K562 (cell line): ENCODE measurements around the gene SSU72. TPM values are rescaled to one million over a fixed set of nuclear protein-coding genes. Genes with fewer than 3 reads are reported as not detected.

Source experiments
- C11orf30 ChIP-seq: fragments of 450-650 bp; IDR thresholded peaks from 2 replicates; pipeline ENCODE4 v1.6.1; 2016; ENCODE audit warnings: low read depth, mild to moderate bottlenecking
- ERF ChIP-seq: fragments of 450-650 bp; formaldehyde crosslinking; IDR thresholded peaks from 2 replicates; pipeline ENCODE4 v1.4.0; 2020; ENCODE audit warnings: mild to moderate bottlenecking, mixed read lengths
- FOXJ3 ChIP-seq: sonication (generic); formaldehyde crosslinking; IDR thresholded peaks from 2 replicates; pipeline ENCODE4 v1.4.0; 2020; ENCODE audit warnings: mild to moderate bottlenecking, missing genetic modification reagents
- KDM4B ChIP-seq, 2 experiments: fragments of 450-650 bp in 1 of 2; sonication (generic) in 1 of 2; IDR thresholded peaks; 2 replicates each; pipeline ENCODE4 v1.6.1; 2016 to 2017; ENCODE audit warnings: borderline replicate concordance in 2 of 2, antibody characterized with exemption in 1 of 2, low read depth in 1 of 2, mild to moderate bottlenecking in 1 of 2
- KHSRP ChIP-seq: fragments of 450-650 bp; IDR thresholded peaks from 2 replicates; pipeline ENCODE4 v1.6.1; 2017
- MEIS2 ChIP-seq: fragments of 450-650 bp; IDR thresholded peaks from 2 replicates; pipeline ENCODE4 v1.6.1; 2014; ENCODE audit warnings: mild to moderate bottlenecking; ENCODE audit not compliant: partially characterized antibody
- MTA1 ChIP-seq: fragments of 450-650 bp; IDR thresholded peaks from 2 replicates; pipeline ENCODE4 v1.6.1; 2017; ENCODE audit warnings: borderline replicate concordance
- NFE2L1 ChIP-seq: fragments of 450-650 bp; IDR thresholded peaks from 2 replicates; pipeline ENCODE4 v1.6.1; 2016; ENCODE audit warnings: missing genetic modification characterization, low read depth, mild to moderate bottlenecking, missing compliant biosample characterization, moderate library complexity, borderline replicate concordance
- ZBTB2 ChIP-seq: fragments of 450-650 bp; IDR thresholded peaks from 2 replicates; pipeline ENCODE4 v1.6.1; 2016; ENCODE audit warnings: antibody characterized with exemption
- ZC3H8 ChIP-seq: fragments of 450-650 bp; IDR thresholded peaks from 2 replicates; pipeline ENCODE4 v1.6.1; 2017
- ZNF174 ChIP-seq: fragments of 250-450 bp; sonication (Bioruptor Pico); IDR thresholded peaks from 2 replicates; pipeline ENCODE4 v1.4.0; 2020; ENCODE audit warnings: mild to moderate bottlenecking
- ZNF239 ChIP-seq: fragments of 250-450 bp; sonication (Bioruptor Pico); IDR thresholded peaks from 2 replicates; pipeline ENCODE4 v1.4.0; 2020; ENCODE audit warnings: mild to moderate bottlenecking
- ZNF311 ChIP-seq: fragments of 250-450 bp; sonication (Bioruptor Pico); IDR thresholded peaks from 2 replicates; pipeline ENCODE4 v1.4.0; 2020; ENCODE audit warnings: mild to moderate bottlenecking, moderate library complexity
- ZNF644 ChIP-seq: fragments of 200-800 bp; sonication (Bioruptor generic); IDR thresholded peaks from 2 replicates; pipeline ENCODE4 v1.6.1; 2016; ENCODE audit warnings: low read depth, missing genetic modification characterization, missing compliant biosample characterization
- ZSCAN32 ChIP-seq: fragments of 450-650 bp; formaldehyde crosslinking; IDR thresholded peaks from 2 replicates; pipeline ENCODE4 v1.4.0; 2020; ENCODE audit warnings: mild to moderate bottlenecking, moderate library complexity
- polyA plus RNA-seq, 8 experiments: library from polyadenylated mRNA; depleted of rRNA in 4 of 8; stranded (reverse) in 5 of 8; unstranded in 3 of 8; fragments of >200 nt; fragmentation: Nextera tagmentation in 2 of 8; fragmentation: Illumina TruSeq in 1 of 8; extraction: Ambion mirVana in 2 of 8; extraction: Trizol in 1 of 8; gene quantifications; 2 replicates each; pipeline versions ENCODE4 v1.2.1 to v1.2.3, GENCODE V29; 2011 to 2014; ENCODE audit warnings: inconsistent platforms in 1 of 8, missing spikeins in 1 of 8
- total RNA-seq, 7 experiments: library from RNA; depleted of rRNA in 6 of 7; stranded (reverse); fragments of >200 nt in 6 of 7; fragmentation: Illumina TruSeq in 2 of 7; extraction: Trizol in 2 of 7; gene quantifications; 2 replicates each; pipeline versions ENCODE4 v1.2.1 to v1.2.3, GENCODE V29; 2011 to 2021; ENCODE audit warnings: low replicate concordance in 1 of 7
- TF ChIP-seq, protein P1 (sequence below), 2 experiments: fragments of 450-650 bp; IDR thresholded peaks; 2 replicates each; pipeline ENCODE4 v1.6.1; 2016; ENCODE audit warnings: mild to moderate bottlenecking in 2 of 2, borderline replicate concordance in 1 of 2, low read depth in 1 of 2, moderate library complexity in 1 of 2
- TF ChIP-seq, protein P2 (sequence below): fragments of 200-400 bp; formaldehyde crosslinking; IDR thresholded peaks from 2 replicates; pipeline ENCODE4 v1.6.1; 2017; ENCODE audit warnings: mild to moderate bottlenecking, low read depth, low read length, moderate library complexity

SSU72 gene
- total and polyA plus RNA-seq, 9 of the 15 experiments (the other 6 are each of a cell fraction or from before 2014, with no cell fraction given), result 70.8 to 201 (median 94.6) TPM

- TF ChIP-seq, protein P1, sequence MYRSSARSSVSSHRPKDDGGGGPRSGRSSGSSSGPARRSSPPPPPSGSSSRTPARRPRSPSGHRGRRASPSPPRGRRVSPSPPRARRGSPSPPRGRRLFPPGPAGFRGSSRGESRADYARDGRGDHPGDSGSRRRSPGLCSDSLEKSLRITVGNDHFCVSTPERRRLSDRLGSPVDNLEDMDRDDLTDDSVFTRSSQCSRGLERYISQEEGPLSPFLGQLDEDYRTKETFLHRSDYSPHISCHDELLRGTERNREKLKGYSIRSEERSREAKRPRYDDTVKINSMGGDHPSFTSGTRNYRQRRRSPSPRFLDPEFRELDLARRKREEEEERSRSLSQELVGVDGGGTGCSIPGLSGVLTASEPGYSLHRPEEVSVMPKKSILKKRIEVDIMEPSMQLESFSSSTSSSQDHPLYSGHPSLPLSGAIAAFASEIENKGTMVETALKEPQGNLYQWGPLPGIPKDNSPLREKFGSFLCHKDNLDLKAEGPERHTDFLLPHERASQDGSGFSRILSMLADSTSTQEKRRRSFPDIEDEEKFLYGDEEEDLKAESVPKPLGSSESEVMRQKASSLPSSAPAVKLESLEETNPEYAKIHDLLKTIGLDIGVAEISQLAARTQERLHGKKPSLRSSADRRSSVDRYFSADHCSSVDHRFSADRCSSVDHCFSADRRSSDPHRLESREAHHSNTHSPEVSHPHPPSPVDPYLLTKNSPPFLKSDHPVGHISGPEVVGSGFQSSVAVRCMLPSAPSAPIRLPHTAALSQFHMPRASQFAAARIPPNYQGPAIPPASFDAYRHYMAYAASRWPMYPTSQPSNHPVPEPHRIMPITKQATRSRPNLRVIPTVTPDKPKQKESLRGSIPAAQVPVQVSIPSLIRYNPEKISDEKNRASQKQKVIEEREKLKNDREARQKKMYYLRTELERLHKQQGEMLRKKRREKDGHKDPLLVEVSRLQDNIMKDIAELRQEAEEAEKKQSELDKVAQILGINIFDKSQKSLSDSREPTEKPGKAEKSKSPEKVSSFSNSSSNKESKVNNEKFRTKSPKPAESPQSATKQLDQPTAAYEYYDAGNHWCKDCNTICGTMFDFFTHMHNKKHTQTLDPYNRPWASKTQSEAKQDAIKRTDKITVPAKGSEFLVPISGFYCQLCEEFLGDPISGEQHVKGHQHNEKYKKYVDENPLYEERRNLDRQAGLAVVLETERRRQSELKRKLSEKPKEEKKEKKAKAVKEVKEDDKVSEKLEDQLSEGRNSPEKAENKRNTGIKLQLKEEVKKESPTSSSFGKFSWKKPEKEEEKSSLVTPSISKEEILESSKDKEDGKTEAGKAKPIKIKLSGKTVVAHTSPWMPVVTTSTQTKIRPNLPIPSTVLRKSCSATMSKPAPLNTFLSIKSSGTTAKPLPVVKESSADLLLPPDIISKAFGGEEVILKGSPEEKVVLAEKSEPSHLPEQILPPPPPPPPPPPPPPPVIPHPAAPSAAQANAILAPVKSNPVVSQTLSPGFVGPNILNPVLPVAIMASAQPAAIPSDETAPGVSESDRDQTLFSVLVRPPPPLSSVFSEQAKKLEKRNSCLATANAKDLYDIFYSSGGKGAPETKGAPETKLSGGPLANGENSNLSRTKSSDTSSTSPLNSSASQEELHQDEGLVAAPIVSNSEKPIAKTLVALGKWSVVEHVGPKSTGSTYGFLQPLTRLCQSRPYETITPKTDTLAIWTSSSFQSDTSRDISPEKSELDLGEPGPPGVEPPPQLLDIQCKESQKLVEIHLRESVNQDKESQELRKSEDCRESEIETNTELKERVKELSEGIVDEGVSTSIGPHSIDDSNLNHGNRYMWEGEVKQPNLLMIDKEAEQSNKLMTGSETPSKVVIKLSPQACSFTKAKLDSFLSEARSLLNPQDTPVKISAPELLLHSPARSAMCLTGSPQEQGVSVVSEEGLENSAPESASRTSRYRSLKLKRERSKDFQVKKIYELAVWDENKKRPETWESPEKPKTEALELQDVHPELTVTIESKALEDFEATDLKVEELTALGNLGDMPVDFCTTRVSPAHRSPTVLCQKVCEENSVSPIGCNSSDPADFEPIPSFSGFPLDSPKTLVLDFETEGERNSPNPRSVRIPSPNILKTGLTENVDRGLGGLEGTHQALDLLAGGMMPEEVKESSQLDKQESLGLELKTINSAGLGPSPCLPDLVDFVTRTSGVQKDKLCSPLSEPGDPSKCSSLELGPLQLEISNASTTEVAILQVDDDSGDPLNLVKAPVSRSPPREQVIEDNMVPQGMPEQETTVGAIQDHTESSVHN (IDR thresholded peaks at IDR 0.05; ENCODE audit: borderline replicate concordance in 1 of 2, low read depth in 1 of 2), result no peak
- TF ChIP-seq ZNF644 (tag), result no peak
- no peak for TF ChIP-seq FOXJ3
- peak; percentile 88 for TF ChIP-seq C11orf30
- TF ChIP-seq ERF, result peak; percentile 58; the same call in 1 of the 2 replicates
- peak; percentile 99 for TF ChIP-seq MTA1
- TF ChIP-seq KDM4B (IDR thresholded peaks at IDR 0.05; ENCODE audit: borderline replicate concordance in 2 of 2, low read depth in 1 of 2), result peak in 1 of 2 experiments; percentile 77; a peak in 1 of 4 replicates
- no peak for TF ChIP-seq ZSCAN32 (CRISPR knock-in tag)
- peak; percentile 96 for TF ChIP-seq ZBTB2
- no peak for TF ChIP-seq ZNF239
- no peak for TF ChIP-seq ZNF311 (CRISPR knock-in tag)
- no peak for TF ChIP-seq ZNF174 (CRISPR knock-in tag)
- TF ChIP-seq KHSRP, result peak; percentile 87
- TF ChIP-seq, protein P2, sequence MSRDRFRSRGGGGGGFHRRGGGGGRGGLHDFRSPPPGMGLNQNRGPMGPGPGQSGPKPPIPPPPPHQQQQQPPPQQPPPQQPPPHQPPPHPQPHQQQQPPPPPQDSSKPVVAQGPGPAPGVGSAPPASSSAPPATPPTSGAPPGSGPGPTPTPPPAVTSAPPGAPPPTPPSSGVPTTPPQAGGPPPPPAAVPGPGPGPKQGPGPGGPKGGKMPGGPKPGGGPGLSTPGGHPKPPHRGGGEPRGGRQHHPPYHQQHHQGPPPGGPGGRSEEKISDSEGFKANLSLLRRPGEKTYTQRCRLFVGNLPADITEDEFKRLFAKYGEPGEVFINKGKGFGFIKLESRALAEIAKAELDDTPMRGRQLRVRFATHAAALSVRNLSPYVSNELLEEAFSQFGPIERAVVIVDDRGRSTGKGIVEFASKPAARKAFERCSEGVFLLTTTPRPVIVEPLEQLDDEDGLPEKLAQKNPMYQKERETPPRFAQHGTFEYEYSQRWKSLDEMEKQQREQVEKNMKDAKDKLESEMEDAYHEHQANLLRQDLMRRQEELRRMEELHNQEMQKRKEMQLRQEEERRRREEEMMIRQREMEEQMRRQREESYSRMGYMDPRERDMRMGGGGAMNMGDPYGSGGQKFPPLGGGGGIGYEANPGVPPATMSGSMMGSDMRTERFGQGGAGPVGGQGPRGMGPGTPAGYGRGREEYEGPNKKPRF, result no peak
- TF ChIP-seq MEIS2, result peak; percentile 88
- TF ChIP-seq ZC3H8, result 0 out of 2 replicates have a peak, but pooled peaks have one; percentile 38
- TF ChIP-seq NFE2L1 (tag), result no peak
Observed at GRCh38 chr1:1615256-1616044, 40.8 kb upstream of the SSU72 start, which contains the start of gene MIB2 (continued).
